Liver (tissue), 9 donors: ENCODE measurements around the gene FKBP5. TPM values are rescaled to one million over a fixed set of nuclear protein-coding genes. Genes with fewer than 3 reads are reported as not detected.

ENCODE experiments used
- DNase-seq: peaks from one replicate; pipeline ENCODE4 v3.0.0-alpha.2; 2017; ENCODE audit warnings: low spot score
- H3K27ac ChIP-seq, 2 donors: one replicate each; pipeline ENCODE4 v1.7.0; 2013; ENCODE audit warnings: inconsistent platforms in 2 of 2, low read length in 2 of 2, control low read depth in 1 of 2, low read depth in 1 of 2, mild to moderate bottlenecking in 1 of 2
- H3K27me3 ChIP-seq, 4 donors: one replicate each; pipeline versions ENCODE4 v1.6.1 to v1.7.0; 2013; ENCODE audit warnings: low read length in 3 of 4, inconsistent platforms in 1 of 4, mild to moderate bottlenecking in 1 of 4, moderate library complexity in 1 of 4; ENCODE audit not compliant: control insufficient read depth in 4 of 4, insufficient read depth in 4 of 4
- H3K36me3 ChIP-seq, 4 donors: one replicate each; pipeline versions ENCODE4 v1.6.1 to v1.7.0; 2013; ENCODE audit warnings: low read length in 3 of 4, mild to moderate bottlenecking in 3 of 4, low read depth in 1 of 4, moderate library complexity in 1 of 4; ENCODE audit not compliant: control insufficient read depth in 4 of 4, insufficient read depth in 3 of 4
- H3K4me1 ChIP-seq, 4 donors: one replicate each; pipeline versions ENCODE4 v1.6.1 to v1.7.0; 2013; ENCODE audit warnings: low read length in 3 of 4, mild to moderate bottlenecking in 3 of 4, moderate library complexity in 1 of 4; ENCODE audit not compliant: control insufficient read depth in 4 of 4, insufficient read depth in 4 of 4
- H3K4me3 ChIP-seq, 3 donors: one replicate each; pipeline versions ENCODE4 v1.6.1 to v1.7.0; 2013; ENCODE audit warnings: low read length in 3 of 3, control low read depth in 1 of 3, low read depth in 1 of 3, mild to moderate bottlenecking in 1 of 3
- H3K9ac ChIP-seq, 2 donors: one replicate each; pipeline ENCODE4 v1.7.0; 2013; ENCODE audit warnings: low read length in 2 of 2, mild to moderate bottlenecking in 2 of 2, moderate library complexity in 2 of 2, control low read depth in 1 of 2, low read depth in 1 of 2
- H3K9me3 ChIP-seq, 4 donors: one replicate each; pipeline versions ENCODE4 v1.6.1 to v1.7.0; 2013; ENCODE audit warnings: low read length in 3 of 4; ENCODE audit not compliant: control insufficient read depth in 4 of 4
- EGR1 ChIP-seq, 2 donors: IDR thresholded peaks; 2 replicates each; pipeline ENCODE4 v1.6.1; 2016 to 2018; ENCODE audit warnings: antibody characterized with exemption in 2 of 2, low read depth in 2 of 2
- FOXA1 ChIP-seq: IDR thresholded peaks from 2 replicates; pipeline ENCODE4 v1.6.1; 2016; ENCODE audit warnings: antibody characterized with exemption
- FOXA2 ChIP-seq: IDR thresholded peaks from 2 replicates; pipeline ENCODE4 v1.6.1; 2016; ENCODE audit warnings: antibody characterized with exemption
- GABPA ChIP-seq, 2 donors: IDR thresholded peaks in 1 of 2; conservative IDR thresholded peaks in 1 of 2; 2 replicates each; pipeline ENCODE4 v1.6.1; 2016; ENCODE audit warnings: antibody characterized with exemption in 2 of 2, mild to moderate bottlenecking in 1 of 2, moderate library complexity in 1 of 2
- HNF4G ChIP-seq: IDR thresholded peaks from 2 replicates; pipeline ENCODE4 v1.6.1; 2016; ENCODE audit warnings: antibody characterized with exemption
- JUND ChIP-seq, 2 donors: IDR thresholded peaks; 2 replicates each; pipeline ENCODE4 v1.6.1; 2016; ENCODE audit warnings: antibody characterized with exemption in 2 of 2
- RXRA ChIP-seq, 2 donors: IDR thresholded peaks; 2 replicates each; pipeline ENCODE4 v1.6.1; 2017 to 2018; ENCODE audit warnings: antibody characterized with exemption in 2 of 2, mild to moderate bottlenecking in 1 of 2
- SP1 ChIP-seq: IDR thresholded peaks from 2 replicates; pipeline ENCODE4 v1.6.1; 2018; ENCODE audit warnings: antibody characterized with exemption, mild to moderate bottlenecking
- YY1 ChIP-seq: IDR thresholded peaks from 2 replicates; pipeline ENCODE4 v1.6.1; 2016; ENCODE audit warnings: antibody characterized with exemption, mild to moderate bottlenecking
- ZBTB33 ChIP-seq: IDR thresholded peaks from 2 replicates; pipeline ENCODE4 v1.6.1; 2016; ENCODE audit warnings: antibody characterized with exemption
- WGBS: extraction: QIAGEN DNeasy Blood & Tissue Kit; methylation state at CpG from one replicate; pipeline ENCODE4 v1.1.7; 2013; 5-methylcytosine and 5-hydroxymethylcytosine counted together
- polyA plus RNA-seq, 2 donors: library from polyadenylated mRNA; stranded (reverse) in 1 of 2; unstranded in 1 of 2; fragments of 200-250 nt in 1 of 2; fragments of >200 nt in 1 of 2; fragmentation: Nextera tagmentation in 1 of 2; extraction: Ambion mirVana in 1 of 2; gene quantifications; one replicate each; pipeline versions ENCODE4 v1.2.1 to v1.2.3, GENCODE V29; 2013 to 2015
- total RNA-seq, 2 donors: library from RNA; depleted of rRNA; stranded (reverse); fragments of >200 nt; gene quantifications; one replicate each; pipeline ENCODE4 v1.2.3, GENCODE V29; 2014
- TF ChIP-seq, protein P1 (sequence below): IDR thresholded peaks from 2 replicates; pipeline ENCODE4 v1.6.1; 2016; ENCODE audit warnings: antibody characterized with exemption
- TF ChIP-seq, protein P2 (sequence below): IDR thresholded peaks from 2 replicates; pipeline ENCODE4 v1.6.1; 2016; ENCODE audit warnings: antibody characterized with exemption, mild to moderate bottlenecking
- TF ChIP-seq, protein P3 (sequence below): IDR thresholded peaks from 2 replicates; pipeline ENCODE4 v1.6.1; 2016; ENCODE audit warnings: antibody characterized with exemption
- donor health status: healthy.
- donor health status: healthy.
- donor health status: healthy.
- donor health status: healthy.
- donor health status: healthy.

FKBP5 gene
- total and polyA plus RNA-seq, 4 donors = 10.3 to 132 (median 63.7) TPM

DNA sequence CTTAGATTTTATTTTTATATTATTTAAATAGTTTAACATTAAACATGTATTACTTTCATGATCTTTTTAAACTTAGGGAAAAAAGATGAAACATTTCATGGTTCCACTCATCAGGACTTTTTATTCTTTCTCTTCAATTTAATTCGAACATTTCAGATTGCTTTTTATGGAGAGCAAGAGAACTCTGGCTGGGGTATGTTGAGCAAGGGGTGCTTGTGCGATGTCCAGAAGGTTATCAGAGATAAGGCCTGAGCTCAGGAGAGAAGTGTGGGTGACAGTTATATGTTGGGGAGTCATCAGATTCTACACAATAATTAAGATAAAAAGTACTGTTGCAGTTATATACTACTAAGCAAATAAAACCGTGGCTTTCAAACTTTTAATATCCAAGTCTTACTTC lies 37.5 kb downstream of the FKBP5 start:
- H3K4me1 ChIP-seq = no peaks in the 10 kb centered on the region
- H3K4me3 ChIP-seq = no peak overlapping the region
- H3K9me3 ChIP-seq = no peaks in the 10 kb centered on the region
- TF ChIP-seq JUND (IDR thresholded peaks at IDR 0.05) = no peak
- TF ChIP-seq SP1 = no peak
- TF ChIP-seq ZBTB33 = no peak
- H3K9ac ChIP-seq = no peak overlapping the region
- H3K27me3 ChIP-seq = no peaks in the 10 kb centered on the region
- DNase-seq = no peak
- WGBS = 92% methylated on average over 3 of the region's 3 CpGs
- peaks cover 0 to 2% (median 0%) of the 10 kb centered on the region in 4 donors for H3K36me3 ChIP-seq
- H3K27ac ChIP-seq = no peak overlapping the region

DNA sequence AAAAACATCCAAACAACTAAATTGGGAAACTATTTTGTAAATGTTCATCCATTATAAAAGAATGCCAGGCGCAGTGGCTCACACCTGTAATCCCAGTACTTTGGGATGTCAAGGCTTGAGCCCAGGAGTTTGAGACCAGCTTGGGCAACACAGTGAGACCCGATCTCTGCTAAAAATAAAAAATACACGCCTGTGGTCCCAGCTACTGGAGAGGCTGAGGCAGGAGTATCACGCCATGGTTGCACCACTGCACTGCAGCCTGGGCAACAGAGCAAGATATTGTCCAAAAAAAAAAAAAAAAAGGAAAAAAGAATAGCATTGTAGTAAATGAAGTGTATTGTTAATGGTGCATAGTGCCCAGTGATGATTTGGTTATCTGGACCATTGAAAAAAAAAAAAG lies 38.7 kb downstream of the FKBP5 start:
- Histone ChIP-seq H3K9me3 (no peaks in the 10 kb centered on the region), H3K36me3 (peaks cover 0 to 5% (median 2%) of the 10 kb centered on the region in 4 donors), H3K9ac (no peak overlapping the region), H3K4me3 (no peak overlapping the region), H3K27me3 (no peaks in the 10 kb centered on the region), H3K4me1 (no peaks in the 10 kb centered on the region), H3K27ac (no peak overlapping the region)
- TF ChIP-seq, protein P1, sequence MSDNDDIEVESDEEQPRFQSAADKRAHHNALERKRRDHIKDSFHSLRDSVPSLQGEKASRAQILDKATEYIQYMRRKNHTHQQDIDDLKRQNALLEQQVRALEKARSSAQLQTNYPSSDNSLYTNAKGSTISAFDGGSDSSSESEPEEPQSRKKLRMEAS = no peak
- TF ChIP-seq, protein P2, sequence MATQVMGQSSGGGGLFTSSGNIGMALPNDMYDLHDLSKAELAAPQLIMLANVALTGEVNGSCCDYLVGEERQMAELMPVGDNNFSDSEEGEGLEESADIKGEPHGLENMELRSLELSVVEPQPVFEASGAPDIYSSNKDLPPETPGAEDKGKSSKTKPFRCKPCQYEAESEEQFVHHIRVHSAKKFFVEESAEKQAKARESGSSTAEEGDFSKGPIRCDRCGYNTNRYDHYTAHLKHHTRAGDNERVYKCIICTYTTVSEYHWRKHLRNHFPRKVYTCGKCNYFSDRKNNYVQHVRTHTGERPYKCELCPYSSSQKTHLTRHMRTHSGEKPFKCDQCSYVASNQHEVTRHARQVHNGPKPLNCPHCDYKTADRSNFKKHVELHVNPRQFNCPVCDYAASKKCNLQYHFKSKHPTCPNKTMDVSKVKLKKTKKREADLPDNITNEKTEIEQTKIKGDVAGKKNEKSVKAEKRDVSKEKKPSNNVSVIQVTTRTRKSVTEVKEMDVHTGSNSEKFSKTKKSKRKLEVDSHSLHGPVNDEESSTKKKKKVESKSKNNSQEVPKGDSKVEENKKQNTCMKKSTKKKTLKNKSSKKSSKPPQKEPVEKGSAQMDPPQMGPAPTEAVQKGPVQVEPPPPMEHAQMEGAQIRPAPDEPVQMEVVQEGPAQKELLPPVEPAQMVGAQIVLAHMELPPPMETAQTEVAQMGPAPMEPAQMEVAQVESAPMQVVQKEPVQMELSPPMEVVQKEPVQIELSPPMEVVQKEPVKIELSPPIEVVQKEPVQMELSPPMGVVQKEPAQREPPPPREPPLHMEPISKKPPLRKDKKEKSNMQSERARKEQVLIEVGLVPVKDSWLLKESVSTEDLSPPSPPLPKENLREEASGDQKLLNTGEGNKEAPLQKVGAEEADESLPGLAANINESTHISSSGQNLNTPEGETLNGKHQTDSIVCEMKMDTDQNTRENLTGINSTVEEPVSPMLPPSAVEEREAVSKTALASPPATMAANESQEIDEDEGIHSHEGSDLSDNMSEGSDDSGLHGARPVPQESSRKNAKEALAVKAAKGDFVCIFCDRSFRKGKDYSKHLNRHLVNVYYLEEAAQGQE = no peak
- TF ChIP-seq FOXA1 (no peak), HNF4G (no peak), GABPA (IDR thresholded peaks at IDR 0.05 in 1 of 2, conservative IDR thresholded peaks at IDR 0.05 in 1 of 2) (no peak)
- DNase-seq = no peak
- 98% methylated on average over 4 of the region's 4 CpGs for WGBS

GRCh38 chr6:35648203-35648602 lies 40.5 kb downstream of the FKBP5 start:
- Histone ChIP-seq H3K36me3 (peaks cover 0 to 12% (median 3%) of the 10 kb centered on the region in 4 donors), H3K9me3 (no peaks in the 10 kb centered on the region), H3K4me3 (no peak overlapping the region), H3K27me3 (no peaks in the 10 kb centered on the region), H3K4me1 (no peaks in the 10 kb centered on the region), H3K9ac (no peak overlapping the region), H3K27ac (no peak overlapping the region)
- no peak for DNase-seq
- WGBS = 96% methylated on average over 2 of the region's 2 CpGs
- TF ChIP-seq RXRA (IDR thresholded peaks at IDR 0.05) (no peak), FOXA2 (no peak), ZBTB33 (no peak), EGR1 (IDR thresholded peaks at IDR 0.05; ENCODE audit: low read depth in 2 of 2) (no peak), JUND (IDR thresholded peaks at IDR 0.05) (no peak), FOXA1 (no peak), YY1 (no peak), SP1 (no peak), HNF4G (no peak), GABPA (IDR thresholded peaks at IDR 0.05 in 1 of 2, conservative IDR thresholded peaks at IDR 0.05 in 1 of 2) (no peak)
- TF ChIP-seq, protein P2 = no peak
- TF ChIP-seq, protein P3, sequence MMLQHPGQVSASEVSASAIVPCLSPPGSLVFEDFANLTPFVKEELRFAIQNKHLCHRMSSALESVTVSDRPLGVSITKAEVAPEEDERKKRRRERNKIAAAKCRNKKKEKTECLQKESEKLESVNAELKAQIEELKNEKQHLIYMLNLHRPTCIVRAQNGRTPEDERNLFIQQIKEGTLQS = no peak
- TF ChIP-seq, protein P1 = no peak
